Esophagus squamous epithelium (tissue), 4 donors: ENCODE data around the gene PIGX.

Experiments used
- POLR2A ChIP-seq, 4 donors: fragments of 450-650 bp; IDR thresholded peaks; one replicate each; pipeline ENCODE4 v1.6.1; 2017; ENCODE audit warnings: antibody characterized with exemption in 4 of 4, mild to moderate bottlenecking in 4 of 4, moderate library complexity in 3 of 4
- TF ChIP-seq, protein P1 (sequence below), 6 experiments: fragments of 450-650 bp in 4 of 6; fragments of 200-600 bp in 2 of 6; sonication (generic) in 2 of 6; IDR thresholded peaks; one replicate each; pipeline ENCODE4 v1.5.1; 2016 to 2019; ENCODE audit warnings: antibody characterized with exemption in 6 of 6, mild to moderate bottlenecking in 4 of 6, moderate library complexity in 4 of 6

DNA sequence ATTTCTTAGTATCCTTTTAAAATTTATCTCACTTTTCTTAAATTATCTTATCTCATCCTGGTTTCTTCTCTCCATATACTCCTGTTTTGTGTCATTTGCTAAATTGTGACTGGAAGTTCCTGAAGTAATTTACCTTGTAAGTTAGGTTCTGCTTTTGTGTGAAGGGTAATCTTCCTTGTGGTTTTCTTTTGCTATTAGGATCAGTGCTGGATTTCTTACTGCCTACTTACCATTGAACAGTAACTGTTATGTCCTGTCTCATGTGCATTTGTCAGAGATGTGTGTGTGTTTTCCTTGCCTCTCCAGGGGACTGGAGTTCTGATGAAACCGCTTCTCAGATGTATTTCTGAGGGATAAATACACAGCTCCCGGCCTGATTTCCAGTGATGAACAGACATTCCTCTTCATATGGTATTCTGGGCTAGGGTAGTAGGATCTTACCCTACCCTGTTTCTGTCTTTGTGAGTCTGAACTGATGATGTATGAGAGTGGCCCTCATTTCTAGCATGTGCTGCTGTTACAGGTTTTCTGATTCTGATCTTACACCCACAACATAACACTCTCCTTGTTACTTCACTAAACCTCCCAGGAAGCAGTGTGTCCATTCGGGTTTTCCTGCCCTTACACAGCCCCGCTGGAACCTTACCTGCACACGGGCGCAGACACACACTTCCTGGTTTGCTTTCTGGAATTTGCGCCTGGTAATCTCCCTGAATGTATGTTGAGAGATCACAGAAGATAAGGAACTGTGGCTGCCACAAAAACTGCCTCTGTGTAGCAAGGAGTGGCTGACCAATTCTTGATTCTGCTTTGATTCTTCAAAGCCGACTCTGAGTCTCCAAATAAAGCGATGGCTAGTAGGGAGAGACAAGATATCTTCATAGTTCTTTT is 42.2 kb downstream of the PIGX start:
- TF ChIP-seq POLR2A (IDR thresholded peaks at IDR 0.05): no peak
- TF ChIP-seq, protein P1, sequence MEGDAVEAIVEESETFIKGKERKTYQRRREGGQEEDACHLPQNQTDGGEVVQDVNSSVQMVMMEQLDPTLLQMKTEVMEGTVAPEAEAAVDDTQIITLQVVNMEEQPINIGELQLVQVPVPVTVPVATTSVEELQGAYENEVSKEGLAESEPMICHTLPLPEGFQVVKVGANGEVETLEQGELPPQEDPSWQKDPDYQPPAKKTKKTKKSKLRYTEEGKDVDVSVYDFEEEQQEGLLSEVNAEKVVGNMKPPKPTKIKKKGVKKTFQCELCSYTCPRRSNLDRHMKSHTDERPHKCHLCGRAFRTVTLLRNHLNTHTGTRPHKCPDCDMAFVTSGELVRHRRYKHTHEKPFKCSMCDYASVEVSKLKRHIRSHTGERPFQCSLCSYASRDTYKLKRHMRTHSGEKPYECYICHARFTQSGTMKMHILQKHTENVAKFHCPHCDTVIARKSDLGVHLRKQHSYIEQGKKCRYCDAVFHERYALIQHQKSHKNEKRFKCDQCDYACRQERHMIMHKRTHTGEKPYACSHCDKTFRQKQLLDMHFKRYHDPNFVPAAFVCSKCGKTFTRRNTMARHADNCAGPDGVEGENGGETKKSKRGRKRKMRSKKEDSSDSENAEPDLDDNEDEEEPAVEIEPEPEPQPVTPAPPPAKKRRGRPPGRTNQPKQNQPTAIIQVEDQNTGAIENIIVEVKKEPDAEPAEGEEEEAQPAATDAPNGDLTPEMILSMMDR (IDR thresholded peaks at IDR 0.05): no peak
